IPS DF 4.7 (cell line): ENCODE results near the gene VLDLR.

Experiments
- DNase-seq: peaks from one replicate; pipeline ENCODE4 v3.0.0-alpha.2; 2013; ENCODE audit warnings: low spot score; ENCODE audit errors: extremely low read depth

The VLDLR gene

GRCh38 chr9:2621722-2622460 lies at the start of gene VLDLR:
TSS of gene VLDLR (plus strand) at chr9:2621787. CDS start at chr9:2622190, 403 bp downstream.
- DNase-seq: no peak

- DNase-seq: no peak
Measured at GRCh38 chr9:2574203-2574602, 47.4 kb upstream of the VLDLR start.

GRCh38 chr9:2576631-2577030 lies 45.0 kb upstream of the VLDLR start:
- no peak for DNase-seq

- no peak for DNase-seq
Measured at GRCh38 chr9:2583308-2584013, 38.1 kb upstream of the VLDLR start.

- no peak for DNase-seq
Measured at GRCh38 chr9:2591967-2592366, 29.6 kb upstream of the VLDLR start.

GRCh38 chr9:2593744-2594143 lies 27.8 kb upstream of the VLDLR start:
- DNase-seq: no peak

- no peak for DNase-seq
Measured at GRCh38 chr9:2595973-2596372, 25.6 kb upstream of the VLDLR start.

- no peak for DNase-seq
Measured at GRCh38 chr9:2597483-2597882, 24.1 kb upstream of the VLDLR start.

GRCh38 chr9:2599896-2600295 lies 21.7 kb upstream of the VLDLR start:
- no peak for DNase-seq

GRCh38 chr9:2600307-2600706 lies 21.3 kb upstream of the VLDLR start:
- DNase-seq: no peak

- DNase-seq: no peak
Measured at GRCh38 chr9:2601785-2602378, 19.7 kb upstream of the VLDLR start.

- DNase-seq: no peak
Measured at GRCh38 chr9:2602704-2603116, 18.9 kb upstream of the VLDLR start.

GRCh38 chr9:2603621-2604020 lies 18.0 kb upstream of the VLDLR start:
- DNase-seq: no peak

- no peak for DNase-seq
Measured at GRCh38 chr9:2605246-2605645, 16.3 kb upstream of the VLDLR start.

GRCh38 chr9:2608276-2608675 lies 13.3 kb upstream of the VLDLR start:
- DNase-seq: no peak

GRCh38 chr9:2610985-2611384 lies 10.6 kb upstream of the VLDLR start:
- no peak for DNase-seq

GRCh38 chr9:2611961-2612360 lies 9.6 kb upstream of the VLDLR start:
- no peak for DNase-seq

GRCh38 chr9:2613730-2614271 lies 7.8 kb upstream of the VLDLR start:
- no peak for DNase-seq

- DNase-seq: no peak
Measured at GRCh38 chr9:2615497-2615896, 6.1 kb upstream of the VLDLR start.

- no peak for DNase-seq
Measured at GRCh38 chr9:2616692-2617377, 4.8 kb upstream of the VLDLR start.

GRCh38 chr9:2618289-2618688 lies 3.3 kb upstream of the VLDLR start:
- DNase-seq: no peak
